Psoas muscle (tissue), 8 donors: ENCODE results near the gene MUC13. TPM values are rescaled to one million over a fixed set of nuclear protein-coding genes. Genes with fewer than 3 reads are reported as not detected.

Experiments
- ATAC-seq, 4 donors: fragments of 200-7000 bp; cut with Tn5 transposase; one replicate each; pipeline ENCODE4 v1.9.1; 2020; ENCODE audit warnings: moderate library complexity in 3 of 4, mild to moderate bottlenecking in 2 of 4
- DNase-seq, 2 donors: peaks; one replicate each; pipeline ENCODE4 v3.0.0-alpha.2; 2020
- H3K27ac ChIP-seq: fragments of 200-600 bp; one replicate; pipeline ENCODE4 v1.8.0; 2022
- H3K27me3 ChIP-seq, 3 donors: fragments of 200-600 bp in 1 of 3; one replicate each; pipeline versions ENCODE4 v1.6.1 to v1.8.0; 2013 to 2022; ENCODE audit warnings: low read length in 2 of 3, mild to moderate bottlenecking in 2 of 3, moderate library complexity in 1 of 3; ENCODE audit not compliant: insufficient read depth in 3 of 3
- H3K36me3 ChIP-seq, 2 donors: fragments of 200-600 bp in 1 of 2; one replicate each; pipeline versions ENCODE4 v1.6.1 to v1.8.0; 2013 to 2022; ENCODE audit warnings: low read depth in 1 of 2, mild to moderate bottlenecking in 1 of 2, moderate library complexity in 1 of 2; ENCODE audit not compliant: insufficient read depth in 1 of 2
- H3K4me1 ChIP-seq: fragments of 200-600 bp; one replicate; pipeline ENCODE4 v1.8.0; 2022
- H3K4me3 ChIP-seq: fragments of 200-600 bp; one replicate; pipeline ENCODE4 v1.8.0; 2022; ENCODE audit warnings: mild to moderate bottlenecking
- H3K9me3 ChIP-seq: fragments of 200-600 bp; one replicate; pipeline ENCODE4 v1.8.0; 2022
- WGBS, 3 donors: extraction: QIAGEN DNeasy Blood & Tissue Kit; methylation state at CpG; one replicate each; pipeline versions ENCODE4 v1.1.6 to v1.1.7; 2013; 5-methylcytosine and 5-hydroxymethylcytosine counted together
- intact Hi-C, 2 donors: fragments of 100-400 bp; cut with DNase I; formaldehyde crosslinking; loops; one replicate each; pipeline versions ENCODE4 v1.11.0 to v1.14.2; 2022
- polyA plus RNA-seq, 3 donors: library from polyadenylated mRNA; stranded (reverse); fragments of 200-250 nt; gene quantifications; one replicate each; pipeline ENCODE4 v1.2.3, GENCODE V29; 2013
- total RNA-seq, 4 donors: library from RNA; stranded (reverse); fragmentation: NEBNext Ultra II Directional in 2 of 4; extraction: Animal tissue kit (Norgen Biotek cat#: 25700) in 2 of 4; gene quantifications; one replicate each; pipeline versions ENCODE4 v1.2.1 to v1.2.4, GENCODE V29; 2021 to 2023
- TF ChIP-seq, protein P1 (sequence below): fragments of 200-600 bp; IDR thresholded peaks from one replicate; pipeline ENCODE4 v1.8.0; 2022; ENCODE audit warnings: antibody characterized with exemption
- donor health status: healthy with polysubstance abuse.
- donor health status: DM: no; HTN: no; CAD: no; lungs with moderate emphysema.
- donor health status: Bipolar disorder and iron deficiency.
- donor health status: healthy.
- donor health status: DM: yes; HTN: yes; CAD: no.
- donor health status: DM: no; HTN: no; CAD: no.
- donor health status: DM: no; HTN: no; CAD: no.
- donor health status: DM: yes; HTN: yes; CAD: no.

Gene MUC13
- total and polyA plus RNA-seq, 7 donors, result 0.12 to 0.16 (median 0.13) TPM; not detected in 4

GRCh38 chr3:124941771-124942170, 7.2 kb upstream of the MUC13 start:
- 85 to 88% (median 87%) methylated on average over 12 of the region's 12 CpGs for whole genome bisulfite sequencing, 3 donors
- TF ChIP-seq, protein P1, sequence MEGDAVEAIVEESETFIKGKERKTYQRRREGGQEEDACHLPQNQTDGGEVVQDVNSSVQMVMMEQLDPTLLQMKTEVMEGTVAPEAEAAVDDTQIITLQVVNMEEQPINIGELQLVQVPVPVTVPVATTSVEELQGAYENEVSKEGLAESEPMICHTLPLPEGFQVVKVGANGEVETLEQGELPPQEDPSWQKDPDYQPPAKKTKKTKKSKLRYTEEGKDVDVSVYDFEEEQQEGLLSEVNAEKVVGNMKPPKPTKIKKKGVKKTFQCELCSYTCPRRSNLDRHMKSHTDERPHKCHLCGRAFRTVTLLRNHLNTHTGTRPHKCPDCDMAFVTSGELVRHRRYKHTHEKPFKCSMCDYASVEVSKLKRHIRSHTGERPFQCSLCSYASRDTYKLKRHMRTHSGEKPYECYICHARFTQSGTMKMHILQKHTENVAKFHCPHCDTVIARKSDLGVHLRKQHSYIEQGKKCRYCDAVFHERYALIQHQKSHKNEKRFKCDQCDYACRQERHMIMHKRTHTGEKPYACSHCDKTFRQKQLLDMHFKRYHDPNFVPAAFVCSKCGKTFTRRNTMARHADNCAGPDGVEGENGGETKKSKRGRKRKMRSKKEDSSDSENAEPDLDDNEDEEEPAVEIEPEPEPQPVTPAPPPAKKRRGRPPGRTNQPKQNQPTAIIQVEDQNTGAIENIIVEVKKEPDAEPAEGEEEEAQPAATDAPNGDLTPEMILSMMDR, result no peak
- Histone ChIP-seq H3K27me3 (no peaks in the 10 kb centered on the region), H3K4me3 (no peak overlapping the region), H3K36me3 (no peaks in the 10 kb centered on the region), H3K4me1 (no peaks in the 10 kb centered on the region), H3K9me3 (no peaks in the 10 kb centered on the region), H3K27ac (no peak overlapping the region)
- DNase-seq (no peak), ATAC-seq (no peak)
- intact Hi-C loops, result no loop called here

GRCh38 chr3:124939661-124940060, 5.1 kb upstream of the MUC13 start:
- Histone ChIP-seq H3K27ac (no peak overlapping the region), H3K4me3 (no peak overlapping the region), H3K9me3 (no peaks in the 10 kb centered on the region), H3K27me3 (no peaks in the 10 kb centered on the region), H3K36me3 (no peaks in the 10 kb centered on the region), H3K4me1 (no peaks in the 10 kb centered on the region)
- ATAC-seq, result no peak
- intact Hi-C loops, result no loop called here
- 84 to 90% (median 88%) methylated on average over 4 of the region's 4 CpGs for WGBS, 3 donors
- DNase-seq, result no peak
- TF ChIP-seq, protein P1, result no peak

GRCh38 chr3:124938896-124939295, 4.3 kb upstream of the MUC13 start:
- no peak overlapping the region for H3K4me3 ChIP-seq
- H3K4me1 ChIP-seq, result no peaks in the 10 kb centered on the region
- H3K27ac ChIP-seq, result no peak overlapping the region
- no peak for DNase-seq
- H3K36me3 ChIP-seq, result no peaks in the 10 kb centered on the region
- TF ChIP-seq, protein P1, result no peak
- H3K27me3 ChIP-seq, result no peaks in the 10 kb centered on the region
- no peak for ATAC-seq
- no peaks in the 10 kb centered on the region for H3K9me3 ChIP-seq
- intact Hi-C loops, result no loop called here
- 94 to 99% (median 98%) methylated on average over 5 of the region's 5 CpGs for WGBS, 3 donors

DNA sequence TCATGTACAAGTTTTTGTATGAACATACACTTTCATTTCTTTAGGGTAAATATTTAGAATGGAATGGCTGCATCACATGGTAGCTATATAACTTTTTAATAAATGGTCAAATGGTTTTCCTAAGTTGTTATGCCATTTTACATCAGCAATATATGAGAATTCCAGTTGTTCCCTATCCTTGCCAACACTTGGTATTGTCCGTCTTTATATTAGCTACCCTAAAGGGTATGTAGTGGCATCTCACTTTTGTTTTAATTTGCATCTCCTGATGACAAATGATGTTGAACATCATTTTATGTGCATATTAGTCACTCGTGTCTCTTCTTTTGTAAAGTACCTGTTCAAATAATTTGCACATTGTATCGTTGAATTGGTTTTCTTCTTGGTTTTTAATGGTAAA, 2.5 kb upstream of the MUC13 start:
- no peaks in the 10 kb centered on the region for H3K9me3 ChIP-seq
- DNase-seq, result no peak
- intact Hi-C loops, result no loop called here
- no peaks in the 10 kb centered on the region for H3K36me3 ChIP-seq
- 94 to 98% (median 96%) methylated on average over 3 of the region's 3 CpGs for WGBS, 3 donors
- TF ChIP-seq, protein P1, result no peak
- no peaks in the 10 kb centered on the region for H3K4me1 ChIP-seq
- H3K4me3 ChIP-seq, result no peak overlapping the region
- H3K27me3 ChIP-seq, result no peaks in the 10 kb centered on the region
- ATAC-seq, result no peak
- no peak overlapping the region for H3K27ac ChIP-seq

DNA sequence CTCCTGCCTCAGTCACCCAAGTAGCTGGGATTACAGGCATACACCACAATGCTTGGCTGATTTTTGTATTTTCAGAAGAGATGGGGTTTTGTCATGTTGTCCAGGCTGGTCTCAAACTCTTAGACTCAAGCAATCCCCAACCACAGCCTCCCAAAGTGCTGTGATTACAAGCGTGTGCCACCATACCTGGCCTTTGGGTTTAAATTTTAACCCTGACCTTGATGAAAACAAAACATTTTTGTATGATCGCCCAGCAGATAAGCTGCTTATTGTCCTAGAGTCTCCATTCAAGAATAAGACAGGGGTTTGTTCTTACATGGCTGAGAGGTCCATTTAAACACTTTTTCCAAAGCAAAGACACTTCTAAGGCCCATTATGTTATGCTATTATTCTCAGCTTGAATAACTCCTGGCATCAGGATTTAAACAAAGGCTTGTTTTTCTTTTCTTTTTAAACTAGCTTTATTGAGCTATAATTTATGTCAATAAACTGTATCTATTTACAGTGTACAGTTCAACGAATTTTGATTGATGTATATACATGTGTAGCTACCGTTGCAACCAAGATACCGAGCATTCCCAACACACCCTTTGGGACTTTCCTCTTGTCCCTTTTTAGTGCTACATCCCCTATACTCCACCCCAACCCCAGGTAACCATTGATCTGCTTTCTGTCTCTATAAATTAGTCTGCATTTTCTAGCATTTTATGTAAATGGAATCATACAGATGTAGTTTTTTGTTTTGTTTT, 1.4 kb upstream of the MUC13 start:
- Histone ChIP-seq H3K9me3 (no peaks in the 10 kb centered on the region), H3K27ac (no peak overlapping the region), H3K4me3 (no peak overlapping the region), H3K27me3 (no peaks in the 10 kb centered on the region), H3K36me3 (no peaks in the 10 kb centered on the region), H3K4me1 (no peaks in the 10 kb centered on the region)
- TF ChIP-seq, protein P1, result no peak
- 84 to 88% (median 86%) methylated on average over 5 of the region's 5 CpGs for WGBS, 3 donors
- intact Hi-C loops, result no loop called here
- ATAC-seq, result no peak
- DNase-seq, result no peak
